VCaP (cell line): ENCODE results near the gene GRIK3.

ENCODE experiments used
- H3K27ac ChIP-seq: fragments of 450-650 bp; 2 replicates; pipeline ENCODE4 v1.5.1; 2017
- TF ChIP-seq, protein P1 (sequence below): fragments of 450-650 bp; conservative IDR thresholded peaks from 2 replicates; pipeline ENCODE4 v1.5.1; 2017; ENCODE audit warnings: mild to moderate bottlenecking, moderate library complexity

Gene GRIK3

DNA sequence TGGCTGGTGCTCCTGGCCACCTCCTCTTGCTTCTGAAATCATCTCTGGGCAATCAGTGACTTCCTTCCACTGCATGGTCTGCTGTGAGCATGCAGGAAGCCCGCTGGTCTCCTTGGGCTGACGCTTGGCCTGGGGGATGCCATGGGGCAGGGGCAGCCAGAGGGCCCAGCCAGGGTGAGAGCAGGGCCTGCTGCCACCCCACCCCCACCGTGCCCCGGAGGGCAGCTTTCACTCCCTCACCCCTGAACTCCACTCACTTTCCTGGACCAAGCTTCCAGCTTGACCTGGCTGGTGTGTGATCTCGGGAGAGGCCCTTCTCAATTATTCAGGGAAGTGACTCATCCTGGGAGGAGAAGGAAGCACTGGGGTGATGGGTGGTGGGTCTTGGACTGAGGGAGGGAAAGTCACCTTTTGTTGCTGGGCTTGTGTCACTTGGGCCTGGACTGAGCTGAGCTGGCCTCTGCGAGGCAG, 281.4 kb downstream of the GRIK3 start:
- TF ChIP-seq, protein P1, sequence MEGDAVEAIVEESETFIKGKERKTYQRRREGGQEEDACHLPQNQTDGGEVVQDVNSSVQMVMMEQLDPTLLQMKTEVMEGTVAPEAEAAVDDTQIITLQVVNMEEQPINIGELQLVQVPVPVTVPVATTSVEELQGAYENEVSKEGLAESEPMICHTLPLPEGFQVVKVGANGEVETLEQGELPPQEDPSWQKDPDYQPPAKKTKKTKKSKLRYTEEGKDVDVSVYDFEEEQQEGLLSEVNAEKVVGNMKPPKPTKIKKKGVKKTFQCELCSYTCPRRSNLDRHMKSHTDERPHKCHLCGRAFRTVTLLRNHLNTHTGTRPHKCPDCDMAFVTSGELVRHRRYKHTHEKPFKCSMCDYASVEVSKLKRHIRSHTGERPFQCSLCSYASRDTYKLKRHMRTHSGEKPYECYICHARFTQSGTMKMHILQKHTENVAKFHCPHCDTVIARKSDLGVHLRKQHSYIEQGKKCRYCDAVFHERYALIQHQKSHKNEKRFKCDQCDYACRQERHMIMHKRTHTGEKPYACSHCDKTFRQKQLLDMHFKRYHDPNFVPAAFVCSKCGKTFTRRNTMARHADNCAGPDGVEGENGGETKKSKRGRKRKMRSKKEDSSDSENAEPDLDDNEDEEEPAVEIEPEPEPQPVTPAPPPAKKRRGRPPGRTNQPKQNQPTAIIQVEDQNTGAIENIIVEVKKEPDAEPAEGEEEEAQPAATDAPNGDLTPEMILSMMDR, result no peak
- H3K27ac ChIP-seq, result no peak overlapping the region

DNA sequence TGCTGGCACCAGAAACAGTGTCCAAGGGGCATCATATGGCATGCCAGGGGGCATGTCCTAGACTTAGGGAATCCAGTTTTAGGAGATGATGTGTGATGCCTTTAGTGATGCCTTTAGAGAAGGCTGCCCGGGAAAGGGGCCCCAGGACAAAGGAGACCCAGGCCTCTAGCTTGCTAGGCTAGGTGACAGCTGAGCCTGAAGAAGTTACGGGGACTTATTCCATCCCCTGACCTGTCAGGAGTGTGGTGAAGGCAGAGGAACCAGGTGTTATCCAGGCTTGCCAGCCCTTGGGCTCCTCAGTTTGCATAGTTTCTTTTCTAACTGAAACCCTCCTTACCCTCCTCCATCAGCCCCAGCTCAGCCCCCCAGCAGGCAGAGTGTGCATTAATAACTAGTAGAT, 281.9 kb downstream of the GRIK3 start:
- H3K27ac ChIP-seq, result no peak overlapping the region
- TF ChIP-seq, protein P1, result no peak

DNA sequence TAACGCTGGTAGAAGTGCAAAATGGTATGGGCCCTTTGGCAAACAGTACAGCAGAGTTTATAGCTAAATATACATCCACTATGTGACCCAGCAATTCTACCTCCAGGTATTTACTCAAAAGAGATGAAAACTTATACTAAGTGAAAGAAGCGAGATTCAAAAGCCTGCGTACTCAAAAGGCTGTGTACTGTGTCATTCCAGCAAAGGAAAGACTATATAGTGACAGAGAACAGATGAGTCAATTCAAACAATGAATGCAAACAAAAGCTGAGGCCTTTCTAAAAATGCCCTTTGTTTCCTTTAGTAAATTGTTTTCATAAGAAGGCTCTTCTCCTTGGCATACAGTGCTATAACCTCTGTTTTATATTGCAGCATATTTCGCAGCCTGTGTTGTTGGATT, 282.8 kb downstream of the GRIK3 start:
- H3K27ac ChIP-seq, result no peak overlapping the region
- TF ChIP-seq, protein P1, result no peak

DNA sequence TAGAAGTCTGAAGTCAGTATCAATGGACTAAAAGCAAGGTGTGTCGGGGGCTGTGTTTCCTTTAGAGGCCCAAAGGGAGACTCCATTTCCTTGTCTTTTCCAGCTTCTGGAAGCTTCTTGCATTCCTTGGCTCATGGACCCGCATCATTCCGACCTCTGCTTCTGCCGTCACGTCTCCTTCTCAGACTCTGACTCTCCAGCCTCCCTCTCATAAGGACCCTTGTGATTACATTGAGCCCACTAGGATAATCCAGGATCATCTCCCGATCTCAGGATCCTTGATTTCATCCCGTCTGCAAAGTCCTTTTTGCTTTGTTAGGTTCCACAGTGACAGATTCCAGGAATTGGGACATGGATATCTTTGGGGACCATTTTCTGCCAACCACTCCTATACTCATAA, 285.8 kb downstream of the GRIK3 start:
- TF ChIP-seq, protein P1, result no peak
- H3K27ac ChIP-seq, result no peak overlapping the region
